ENCODE measurements around the gene MTA3. TPM values are rescaled to one million over a fixed set of nuclear protein-coding genes. Genes with fewer than 3 reads are reported as not detected.
"Not testable (repeated sequence)": the region's sequence is repeated elsewhere in the genome, so short reads cannot be mapped to it uniquely, and the experiment has no call there.

The MTA3 gene
- total RNA-seq, 1 donor, result 34.1 TPM

DNA sequence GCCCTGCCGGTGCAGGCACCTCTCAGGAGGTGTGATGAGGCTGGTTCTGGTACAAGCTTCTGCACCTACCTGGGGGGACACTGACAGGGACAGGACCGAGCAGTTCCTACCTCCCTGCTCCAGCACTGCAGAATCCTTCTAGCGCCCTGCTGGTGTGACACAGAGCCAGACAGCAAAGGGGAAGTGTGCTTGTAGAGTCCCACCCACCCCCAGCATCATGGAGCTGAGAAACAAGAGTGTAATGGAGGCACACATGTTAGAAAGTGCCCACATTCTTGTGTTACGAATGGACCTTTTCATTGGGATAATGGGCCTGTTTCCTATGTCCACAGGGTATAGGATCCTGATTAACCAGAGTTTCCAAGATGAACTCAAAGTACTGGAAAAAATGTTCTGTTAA lies 157.2 kb downstream of the MTA3 start:
- H3K4me3 ChIP-seq (ENCODE audit: low read depth, low read length), result no peak overlapping the region
- TF ChIP-seq, protein P1, sequence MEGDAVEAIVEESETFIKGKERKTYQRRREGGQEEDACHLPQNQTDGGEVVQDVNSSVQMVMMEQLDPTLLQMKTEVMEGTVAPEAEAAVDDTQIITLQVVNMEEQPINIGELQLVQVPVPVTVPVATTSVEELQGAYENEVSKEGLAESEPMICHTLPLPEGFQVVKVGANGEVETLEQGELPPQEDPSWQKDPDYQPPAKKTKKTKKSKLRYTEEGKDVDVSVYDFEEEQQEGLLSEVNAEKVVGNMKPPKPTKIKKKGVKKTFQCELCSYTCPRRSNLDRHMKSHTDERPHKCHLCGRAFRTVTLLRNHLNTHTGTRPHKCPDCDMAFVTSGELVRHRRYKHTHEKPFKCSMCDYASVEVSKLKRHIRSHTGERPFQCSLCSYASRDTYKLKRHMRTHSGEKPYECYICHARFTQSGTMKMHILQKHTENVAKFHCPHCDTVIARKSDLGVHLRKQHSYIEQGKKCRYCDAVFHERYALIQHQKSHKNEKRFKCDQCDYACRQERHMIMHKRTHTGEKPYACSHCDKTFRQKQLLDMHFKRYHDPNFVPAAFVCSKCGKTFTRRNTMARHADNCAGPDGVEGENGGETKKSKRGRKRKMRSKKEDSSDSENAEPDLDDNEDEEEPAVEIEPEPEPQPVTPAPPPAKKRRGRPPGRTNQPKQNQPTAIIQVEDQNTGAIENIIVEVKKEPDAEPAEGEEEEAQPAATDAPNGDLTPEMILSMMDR (IDR thresholded peaks at IDR 0.05; ENCODE audit: insufficient read depth, low read length), result no peak
- DNase-seq (ENCODE audit: low read depth), result no peak

DNA sequence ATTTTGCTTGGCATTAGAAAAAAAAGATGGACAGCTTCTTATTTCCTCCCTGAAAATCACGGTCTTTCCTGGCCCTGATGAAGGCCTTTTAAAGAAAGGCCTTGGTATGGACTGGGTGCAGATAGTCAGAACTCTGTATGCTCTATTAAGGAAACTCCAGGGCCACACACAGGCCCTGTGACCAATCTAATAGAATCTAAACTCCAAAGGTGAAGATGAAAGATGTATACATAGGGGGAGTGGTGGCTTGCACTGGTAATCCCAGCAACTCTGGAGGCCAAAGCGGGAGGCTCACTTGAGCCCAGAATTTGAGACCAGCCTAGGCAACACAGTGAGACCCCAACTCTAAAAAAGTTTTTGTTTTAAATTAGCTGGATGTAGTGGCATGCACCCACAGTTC lies 158.2 kb downstream of the MTA3 start:
- H3K4me3 ChIP-seq (ENCODE audit: low read depth, low read length), result no peak overlapping the region
- TF ChIP-seq, protein P1 (IDR thresholded peaks at IDR 0.05; ENCODE audit: insufficient read depth, low read length), result no peak
- DNase-seq (ENCODE audit: low read depth), result no peak

DNA sequence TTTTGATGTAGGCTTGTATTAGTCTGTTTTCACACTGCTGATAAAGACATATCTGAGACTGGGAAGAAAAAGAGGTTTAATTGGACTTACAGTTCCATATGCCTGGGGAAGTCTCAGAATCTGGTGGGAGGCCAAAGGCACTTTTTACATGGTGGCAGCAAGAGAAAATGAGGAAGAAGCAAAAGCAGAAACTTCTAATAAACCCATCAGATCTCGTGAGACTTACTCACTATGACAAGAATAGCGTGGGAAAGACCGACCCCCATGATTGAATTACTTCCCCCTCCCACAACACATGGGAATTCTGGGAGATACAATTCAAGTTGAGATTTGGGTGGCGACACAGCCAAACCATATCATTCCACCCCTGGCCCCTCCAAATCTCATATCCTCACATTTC lies 162.9 kb downstream of the MTA3 start:
- not testable (repeated sequence) for H3K4me3 ChIP-seq (ENCODE audit: low read depth, low read length); DNase-seq (ENCODE audit: low read depth)

DNA sequence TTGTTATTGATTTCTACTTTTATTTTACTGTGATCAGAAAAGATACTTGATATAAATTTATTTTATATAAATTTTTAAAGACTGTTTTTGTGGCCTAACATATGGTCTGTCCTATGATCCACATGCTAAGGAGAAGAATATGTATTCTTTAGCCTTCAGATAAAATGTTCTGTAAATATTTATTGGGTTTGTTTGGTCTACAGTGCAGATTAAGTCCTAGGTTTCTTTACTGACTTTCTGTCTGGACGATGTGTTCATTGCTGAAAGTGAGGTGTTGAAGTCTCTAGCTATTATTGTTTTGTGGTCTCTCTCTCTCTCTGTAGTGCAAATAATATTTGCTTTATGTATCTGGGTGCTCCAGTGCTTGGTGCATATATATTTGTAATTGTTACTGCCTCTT lies 165.4 kb downstream of the MTA3 start:
- no peak for DNase-seq (ENCODE audit: low read depth)
- no peak overlapping the region for H3K4me3 ChIP-seq (ENCODE audit: low read depth, low read length)

DNA sequence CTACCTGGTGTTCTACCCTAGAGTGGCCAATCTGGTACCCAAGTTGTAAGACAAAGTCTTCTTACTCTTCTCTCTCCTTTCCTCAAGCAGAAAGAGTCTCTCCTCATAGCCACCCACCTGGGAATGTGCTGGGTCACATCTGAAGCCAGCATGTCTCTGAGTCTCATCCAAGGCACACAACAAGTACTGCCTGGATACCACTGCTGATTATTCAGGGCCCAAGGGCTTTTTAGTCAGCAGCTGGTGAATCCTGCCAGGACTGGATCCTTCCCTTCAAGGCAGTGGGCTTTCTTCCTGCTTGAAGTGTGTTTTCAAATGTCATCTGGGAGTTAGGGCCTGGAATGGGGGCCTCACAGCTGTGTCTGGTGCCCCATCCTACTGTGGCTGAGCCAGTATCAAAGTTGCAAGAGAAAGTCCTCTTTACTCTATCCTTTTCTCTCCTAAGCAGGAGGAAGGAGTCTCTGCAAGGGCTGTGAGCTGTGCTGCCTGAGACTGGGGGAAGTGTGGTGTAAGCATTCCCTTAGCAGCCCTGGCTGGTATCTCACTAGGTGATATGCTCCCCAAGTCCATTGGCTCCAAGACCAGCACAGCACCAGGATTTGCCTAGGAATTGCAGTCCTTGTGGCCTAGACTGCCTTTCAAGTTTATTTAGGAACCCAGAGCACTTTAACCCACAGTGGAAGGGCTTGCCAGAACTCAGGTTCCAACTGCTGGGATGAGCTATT lies 168.3 kb downstream of the MTA3 start:
- TF ChIP-seq, protein P1 (IDR thresholded peaks at IDR 0.05; ENCODE audit: insufficient read depth, low read length), result no peak
- DNase-seq (ENCODE audit: low read depth), result no peak
- no peak overlapping the region for H3K4me3 ChIP-seq (ENCODE audit: low read depth, low read length)

More for the DNA sequence above, 165.4 kb downstream of the MTA3 start:
- TF ChIP-seq, protein P1 (IDR thresholded peaks at IDR 0.05; ENCODE audit: insufficient read depth, low read length), result no peak

DNA sequence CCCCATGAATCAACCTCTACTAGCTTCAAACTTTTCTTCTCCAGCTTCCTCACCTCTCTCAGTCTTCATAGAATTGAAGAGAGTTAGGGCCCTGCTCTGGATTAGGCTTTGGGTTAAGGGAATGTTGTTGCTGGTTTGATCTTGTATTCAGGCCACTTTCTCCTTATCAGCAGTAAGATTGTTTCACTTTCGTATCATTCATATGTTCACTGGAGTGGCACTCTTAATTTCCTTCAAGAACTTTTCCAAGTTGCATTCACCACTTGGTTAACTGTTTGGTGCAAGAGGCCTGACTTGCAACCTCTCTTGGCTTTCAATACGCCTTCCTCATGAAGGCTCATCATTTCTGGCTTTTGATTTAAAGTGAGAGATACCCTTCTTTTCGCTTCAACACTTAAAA lies 172.7 kb downstream of the MTA3 start:
- no peak overlapping the region for H3K4me3 ChIP-seq (ENCODE audit: low read depth, low read length)
- TF ChIP-seq, protein P1 (IDR thresholded peaks at IDR 0.05; ENCODE audit: insufficient read depth, low read length), result no peak
- DNase-seq (ENCODE audit: low read depth), result peak; percentile 7

DNA sequence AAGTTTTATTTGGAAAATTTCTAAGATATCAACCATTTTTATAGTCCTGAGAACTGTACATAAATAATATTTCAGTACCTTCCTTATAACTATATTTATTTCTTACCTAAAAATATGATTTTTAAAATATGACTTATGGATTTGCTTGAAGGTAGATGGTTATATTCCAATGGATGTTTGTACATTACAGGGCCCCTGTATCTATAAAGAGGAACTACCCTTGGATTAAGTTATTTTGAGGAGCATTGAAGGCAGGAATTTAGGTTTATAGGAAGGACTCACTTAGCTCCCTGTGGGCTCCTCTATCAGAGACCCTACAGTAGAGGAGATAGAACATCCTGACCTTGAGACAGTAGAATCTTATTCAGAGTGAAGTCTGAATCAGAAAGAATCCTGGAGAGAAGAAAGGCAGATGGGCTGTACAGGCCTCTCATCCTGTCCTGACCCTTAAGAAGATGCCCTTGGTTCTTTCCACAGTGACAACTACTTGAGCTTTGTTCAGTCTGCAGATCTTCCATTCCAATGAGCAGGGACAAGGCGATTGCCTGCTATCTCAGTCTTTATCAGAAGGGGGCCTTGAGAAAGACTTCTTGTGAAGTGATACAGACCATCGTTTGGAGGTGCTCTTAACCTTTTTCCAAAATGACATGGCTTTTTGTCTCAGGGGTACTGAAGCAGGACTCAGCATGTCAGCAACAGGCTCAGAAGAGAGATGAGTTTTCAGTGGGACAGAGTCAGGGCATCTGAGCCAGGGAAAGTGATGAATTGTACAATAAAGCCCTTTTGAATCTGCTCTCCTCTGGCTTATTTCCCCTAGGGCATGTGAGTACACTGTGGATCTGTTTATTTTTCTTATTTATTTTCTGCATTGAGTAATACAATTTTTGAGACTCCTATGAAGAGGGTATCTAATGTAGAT lies 174.6 kb downstream of the MTA3 start:
- DNase-seq (ENCODE audit: low read depth), result no peak
- no peak overlapping the region for H3K4me3 ChIP-seq (ENCODE audit: low read depth, low read length)
- TF ChIP-seq, protein P1 (IDR thresholded peaks at IDR 0.05; ENCODE audit: insufficient read depth, low read length), result no peak
